GM23338 (cell line): ENCODE results near the gene ARHGEF38.

Experiments used
- CREB1 ChIP-seq: fragments of 250-450 bp; sonication (Bioruptor Pico); IDR thresholded peaks from 2 replicates; pipeline ENCODE4 v1.5.0; 2020; ENCODE audit warnings: low read depth, mild to moderate bottlenecking, moderate library complexity
- CTCF ChIP-seq, 2 experiments: fragments of 200-600 bp in 1 of 2; sonication (generic) in 1 of 2; conservative IDR thresholded peaks; 2 replicates each; pipeline versions ENCODE4 v1.5.1 to v1.6.1; 2016 to 2017; ENCODE audit warnings: antibody characterized with exemption in 2 of 2, low read depth in 2 of 2, mild to moderate bottlenecking in 2 of 2, moderate library complexity in 1 of 2
- ETS1 ChIP-seq: IDR thresholded peaks from 2 replicates; pipeline ENCODE4 v1.6.1; 2016; ENCODE audit warnings: antibody characterized with exemption
- EZH2 ChIP-seq: fragments of 200-600 bp; sonication (generic); IDR thresholded peaks from one replicate; pipeline ENCODE4 v1.8.0; 2017; ENCODE audit warnings: antibody characterized with exemption, mild to moderate bottlenecking, low read depth; ENCODE audit not compliant: unreplicated experiment
- EZH2phosphoT487 ChIP-seq: fragments of 200-600 bp; sonication (generic); IDR thresholded peaks from one replicate; pipeline ENCODE4 v1.8.1; 2018; ENCODE audit warnings: antibody characterized with exemption; ENCODE audit not compliant: unreplicated experiment
- JUNB ChIP-seq: IDR thresholded peaks from one replicate; pipeline ENCODE4 v1.6.1; 2016; ENCODE audit warnings: antibody characterized with exemption; ENCODE audit not compliant: unreplicated experiment
- POLR2AphosphoS5 ChIP-seq: IDR thresholded peaks from 2 replicates; pipeline ENCODE4 v1.6.1; 2016; ENCODE audit warnings: antibody characterized with exemption, low read depth
- REST ChIP-seq: IDR thresholded peaks from one replicate; pipeline ENCODE4 v1.6.1; 2018; ENCODE audit warnings: antibody characterized with exemption; ENCODE audit not compliant: unreplicated experiment
- STAT1 ChIP-seq: IDR thresholded peaks from one replicate; pipeline ENCODE4 v1.6.1; 2016; ENCODE audit warnings: antibody characterized with exemption; ENCODE audit not compliant: unreplicated experiment
- ZNF114 ChIP-seq: fragments of 250-450 bp; sonication (Bioruptor Pico); IDR thresholded peaks from 2 replicates; pipeline ENCODE4 v1.5.0; 2020; ENCODE audit warnings: mild to moderate bottlenecking, moderate library complexity
- ZNF331 ChIP-seq: fragments of 250-450 bp; sonication (Bioruptor Pico); IDR thresholded peaks from 2 replicates; pipeline ENCODE4 v1.5.0; 2020; ENCODE audit warnings: low read depth, mild to moderate bottlenecking, moderate library complexity
- ZNF462 ChIP-seq: fragments of 250-450 bp; sonication (Bioruptor Pico); IDR thresholded peaks from 2 replicates; pipeline ENCODE4 v1.5.0; 2020; ENCODE audit warnings: mild to moderate bottlenecking, moderate library complexity

GRCh38 chr4:105651884-105652283 is 99.5 kb downstream of the ARHGEF38 start:
- TF ChIP-seq CTCF (conservative IDR thresholded peaks at IDR 0.05; ENCODE audit: low read depth in 2 of 2) = no peak
- TF ChIP-seq EZH2 = no peak
- TF ChIP-seq EZH2phosphoT487 = no peak
- no peak for TF ChIP-seq POLR2AphosphoS5
- TF ChIP-seq ETS1 = no peak
- no peak for TF ChIP-seq REST
- no peak for TF ChIP-seq JUNB
- TF ChIP-seq ZNF331 = no peak
- TF ChIP-seq CREB1 (CRISPR knock-in tag) = no peak
- no peak for TF ChIP-seq ZNF114 (CRISPR knock-in tag)
- TF ChIP-seq STAT1 = no peak
- TF ChIP-seq ZNF462 = no peak
